Spleen (tissue), 11 donors: ENCODE data around the gene DUSP22. TPM values are rescaled to one million over a fixed set of nuclear protein-coding genes. Genes with fewer than 3 reads are reported as not detected.
A peak's percentile ranks its signal among the peaks of the same experiment; 100 is the strongest.

Experiments
- DNase-seq: peaks from one replicate; pipeline ENCODE4 v3.0.0-alpha.2; 2020
- H3K27ac ChIP-seq, 8 donors: fragments of 200-600 bp; sonication (generic) in 7 of 8; 1 replicate in 4 of 8; 2 replicates in 4 of 8; pipeline versions ENCODE4 v1.5.0 to v1.8.0; 2016 to 2021; ENCODE audit warnings: inconsistent platforms in 4 of 8, mild to moderate bottlenecking in 4 of 8, moderate library complexity in 1 of 8
- H3K27me3 ChIP-seq, 7 donors: fragments of 200-600 bp; sonication (generic) in 6 of 7; replicated peaks in 1 of 7; 1 replicate in 4 of 7; 2 replicates in 3 of 7; pipeline versions ENCODE4 v1.5.0 to v1.8.0; 2016 to 2021; ENCODE audit warnings: inconsistent platforms in 3 of 7, mild to moderate bottlenecking in 1 of 7
- H3K36me3 ChIP-seq, 6 donors: fragments of 200-600 bp; sonication (generic) in 5 of 6; 1 replicate in 4 of 6; 2 replicates in 2 of 6; pipeline versions ENCODE4 v1.5.0 to v1.8.0; 2016 to 2021; ENCODE audit warnings: inconsistent platforms in 2 of 6
- H3K4me1 ChIP-seq, 6 donors: fragments of 200-600 bp; sonication (generic) in 5 of 6; 1 replicate in 3 of 6; 2 replicates in 3 of 6; pipeline versions ENCODE4 v1.5.0 to v1.8.0; 2016 to 2021; ENCODE audit warnings: inconsistent platforms in 3 of 6
- H3K4me3 ChIP-seq, 8 donors: fragments of 200-600 bp; sonication (generic) in 7 of 8; 1 replicate in 4 of 8; 2 replicates in 4 of 8; pipeline versions ENCODE4 v1.5.0 to v1.8.0; 2016 to 2021; ENCODE audit warnings: inconsistent platforms in 4 of 8, mild to moderate bottlenecking in 4 of 8, moderate library complexity in 2 of 8
- H3K9me3 ChIP-seq, 8 donors: fragments of 200-600 bp; sonication (generic) in 7 of 8; 1 replicate in 4 of 8; 2 replicates in 4 of 8; pipeline versions ENCODE4 v1.5.0 to v1.8.0; 2016 to 2021; ENCODE audit warnings: inconsistent platforms in 4 of 8
- CTCF ChIP-seq, 11 experiments: fragments of 200-600 bp in 7 of 11; fragments of 450-650 bp in 4 of 11; sonication (generic) in 4 of 11; IDR thresholded peaks in 8 of 11; conservative IDR thresholded peaks in 3 of 11; 1 replicate in 7 of 11; 2 replicates in 4 of 11; pipeline versions ENCODE4 v1.4.0 to v1.8.0; 2016 to 2021; ENCODE audit warnings: antibody characterized with exemption in 11 of 11, inconsistent platforms in 4 of 11, mild to moderate bottlenecking in 1 of 11
- POLR2A ChIP-seq, 3 donors: fragments of 450-650 bp; IDR thresholded peaks; one replicate each; pipeline ENCODE4 v1.5.1; 2017; ENCODE audit warnings: antibody characterized with exemption in 3 of 3, mild to moderate bottlenecking in 1 of 3
- POLR2AphosphoS5 ChIP-seq, 3 donors: sonication (generic); formaldehyde crosslinking; IDR thresholded peaks; one replicate each; pipeline ENCODE4 v1.5.1; 2017; ENCODE audit warnings: antibody characterized with exemption in 3 of 3
- WGBS, 5 donors: extraction: QIAGEN DNeasy Blood & Tissue Kit in 3 of 5; methylation state at CpG; one replicate each; pipeline versions ENCODE4 v1.1.5 to v1.1.7; 2013 to 2018; 5-methylcytosine and 5-hydroxymethylcytosine counted together
- intact Hi-C: fragments of 100-400 bp; cut with DNase I; formaldehyde crosslinking; loops from one replicate; pipeline ENCODE4 v1.15.0; 2023; ENCODE audit warnings: low total_unique reads
- polyA plus RNA-seq, 3 donors: library from polyadenylated mRNA; stranded (reverse); fragments of 200-250 nt; gene quantifications; one replicate each; pipeline ENCODE4 v1.2.1, GENCODE V29; 2013
- total RNA-seq, 7 donors: library from RNA; depleted of rRNA in 3 of 7; stranded (reverse); fragments of >200 nt in 3 of 7; fragmentation: NEBNext Ultra II Directional in 4 of 7; extraction: Animal tissue kit (Norgen Biotek cat#: 25700) in 4 of 7; gene quantifications; one replicate each; pipeline versions ENCODE4 v1.1.0 to v1.2.1, GENCODE V29; 2016 to 2021
- donor health status: healthy with polysubstance abuse.
- donor health status: DM: no; HTN: no; CAD: no; lungs with moderate emphysema.
- donor health status: DM: no; HTN: no; CAD: no.
- donor health status: Bipolar disorder and iron deficiency.
- donor health status: healthy.
- donor health status: DM: no; HTN: no; CAD: no.
- donor health status: DM: yes; HTN: yes; CAD: no.

The DUSP22 gene
- total and polyA plus RNA-seq, 10 donors, result 41.2 to 120 (median 69.4) TPM

- no peak overlapping the region for H3K4me3 ChIP-seq
- no peaks in the 10 kb centered on the region for H3K9me3 ChIP-seq
- TF ChIP-seq POLR2AphosphoS5 (IDR thresholded peaks at IDR 0.05), result peak in 1 of 3 donors; percentile 9
- TF ChIP-seq POLR2A (IDR thresholded peaks at IDR 0.05), result no peak
- no peak for TF ChIP-seq CTCF (IDR thresholded peaks at IDR 0.05 in 8 of 11, conservative IDR thresholded peaks at IDR 0.05 in 3 of 11)
- intact Hi-C loops, result no loop called here
- no peaks in the 10 kb centered on the region for H3K27me3 ChIP-seq
- peaks cover 5 to 58% (median 29%) of the 10 kb centered on the region in 6 donors for H3K4me1 ChIP-seq
- DNase-seq, result no peak
- peaks cover 0 to 48% (median 4%) of the 10 kb centered on the region in 6 donors for H3K36me3 ChIP-seq
- H3K27ac ChIP-seq, result no peak overlapping the region
- WGBS, 5 donors, result 87 to 91% (median 91%) methylated on average over 10 of the region's 10 CpGs
Observed at GRCh38 chr6:308307-308706, 16.0 kb downstream of the DUSP22 start.

- peaks cover 8 to 63% (median 33%) of the 10 kb centered on the region in 6 donors for H3K4me1 ChIP-seq
- intact Hi-C loops, result no loop called here
- 78 to 91% (median 83%) methylated on average over 8 of the region's 8 CpGs for WGBS, 5 donors
Observed at GRCh38 chr6:308768-309167, 16.5 kb downstream of the DUSP22 start.

GRCh38 chr6:309947-310346 lies 17.7 kb downstream of the DUSP22 start:
- no peak overlapping the region for H3K4me3 ChIP-seq
- no peaks in the 10 kb centered on the region for H3K27me3 ChIP-seq
- H3K9me3 ChIP-seq, result no peaks in the 10 kb centered on the region
- intact Hi-C loops, result no loop called here
- peaks cover 0 to 32% (median 3%) of the 10 kb centered on the region in 6 donors for H3K36me3 ChIP-seq
- TF ChIP-seq CTCF (IDR thresholded peaks at IDR 0.05 in 8 of 11, conservative IDR thresholded peaks at IDR 0.05 in 3 of 11) (no peak), POLR2AphosphoS5 (IDR thresholded peaks at IDR 0.05) (no peak), POLR2A (IDR thresholded peaks at IDR 0.05) (no peak)
- WGBS, 5 donors, result 94 to 96% (median 94%) methylated on average over 12 of the region's 12 CpGs
- peak overlapping the region in 1 of 8 donors; percentile 4 for H3K27ac ChIP-seq
- DNase-seq, result peak; percentile 70
- peaks cover 8 to 65% (median 39%) of the 10 kb centered on the region in 6 donors for H3K4me1 ChIP-seq

More at GRCh38 chr6:308768-309167, 16.5 kb downstream of the DUSP22 start:
- TF ChIP-seq CTCF (IDR thresholded peaks at IDR 0.05 in 8 of 11, conservative IDR thresholded peaks at IDR 0.05 in 3 of 11) (no peak), POLR2A (IDR thresholded peaks at IDR 0.05) (no peak), POLR2AphosphoS5 (IDR thresholded peaks at IDR 0.05) (no peak)
- H3K9me3 ChIP-seq, result no peaks in the 10 kb centered on the region
- no peak for DNase-seq
- peaks cover 0 to 43% (median 4%) of the 10 kb centered on the region in 6 donors for H3K36me3 ChIP-seq
- H3K27me3 ChIP-seq, result no peaks in the 10 kb centered on the region
- no peak overlapping the region for H3K27ac ChIP-seq
- H3K4me3 ChIP-seq, result no peak overlapping the region

- no peak overlapping the region for H3K27ac ChIP-seq
- H3K4me1 ChIP-seq, result peaks cover 8 to 61% (median 39%) of the 10 kb centered on the region in 6 donors
- no peak for DNase-seq
- no peak overlapping the region for H3K4me3 ChIP-seq
- no peaks in the 10 kb centered on the region for H3K9me3 ChIP-seq
- 82 to 95% (median 87%) methylated on average over 2 of the region's 2 CpGs for WGBS, 5 donors
- H3K27me3 ChIP-seq, result no peaks in the 10 kb centered on the region
- TF ChIP-seq POLR2AphosphoS5 (IDR thresholded peaks at IDR 0.05) (no peak), POLR2A (IDR thresholded peaks at IDR 0.05) (no peak), CTCF (IDR thresholded peaks at IDR 0.05 in 8 of 11, conservative IDR thresholded peaks at IDR 0.05 in 3 of 11) (no peak)
- H3K36me3 ChIP-seq, result peaks cover 0 to 24% (median 2%) of the 10 kb centered on the region in 6 donors
- intact Hi-C loops, result no loop called here
Observed at GRCh38 chr6:310671-311070, 18.4 kb downstream of the DUSP22 start.
